Peyer's patch (tissue), 4 donors: ENCODE data around the gene ASCC3.

Source experiments
- CTCF ChIP-seq, 6 experiments: fragments of 450-650 bp in 4 of 6; fragments of 200-600 bp in 2 of 6; sonication (generic) in 1 of 6; IDR thresholded peaks; one replicate each; pipeline ENCODE4 v1.5.1; 2017 to 2019; ENCODE audit warnings: antibody characterized with exemption in 6 of 6, mild to moderate bottlenecking in 3 of 6, moderate library complexity in 1 of 6
- POLR2A ChIP-seq, 2 donors: fragments of 450-650 bp; IDR thresholded peaks; one replicate each; pipeline ENCODE4 v1.5.1; 2017; ENCODE audit warnings: antibody characterized with exemption in 2 of 2, mild to moderate bottlenecking in 2 of 2, moderate library complexity in 2 of 2

- TF ChIP-seq CTCF (IDR thresholded peaks at IDR 0.05) (no peak), POLR2A (IDR thresholded peaks at IDR 0.05) (no peak)
Observed at GRCh38 chr6:100751590-100751989, 129.5 kb downstream of the ASCC3 start.
